K562 (cell line): ENCODE measurements around the gene ADRM1. TPM values are rescaled to one million over a fixed set of nuclear protein-coding genes. Genes with fewer than 3 reads are reported as not detected.

Source experiments
- BACH1 ChIP-seq: fragments of 200-800 bp; sonication (Bioruptor generic); IDR thresholded peaks from 2 replicates; pipeline ENCODE4 v1.6.1; 2016; ENCODE audit warnings: missing genetic modification characterization, missing compliant biosample characterization
- FOXK2 ChIP-seq, 2 experiments: fragments of 450-650 bp; IDR thresholded peaks in 1 of 2; conservative IDR thresholded peaks in 1 of 2; 2 replicates each; pipeline ENCODE4 v1.6.1; 2016; ENCODE audit warnings: low read depth in 2 of 2, mild to moderate bottlenecking in 1 of 2
- NR2C1 ChIP-seq, 2 experiments: fragments of 450-650 bp; IDR thresholded peaks; 2 replicates each; pipeline ENCODE4 v1.6.1; 2017; ENCODE audit warnings: mild to moderate bottlenecking in 2 of 2, antibody characterized with exemption in 1 of 2, inconsistent platforms in 1 of 2, missing compliant biosample characterization in 1 of 2, missing genetic modification characterization in 1 of 2
- SIN3B ChIP-seq: fragments of 450-650 bp; IDR thresholded peaks from 2 replicates; pipeline ENCODE4 v1.6.1; 2017; ENCODE audit warnings: low read depth, mild to moderate bottlenecking, moderate library complexity
- SNRNP70 ChIP-seq: fragments of 200-400 bp; formaldehyde crosslinking; optimal IDR thresholded peaks from 2 replicates; pipeline ENCODE3; 2017; ENCODE audit warnings: low read depth, low read length
- SP2 ChIP-seq: IDR thresholded peaks from 2 replicates; pipeline ENCODE4 v1.6.1; 2011; ENCODE audit warnings: mild to moderate bottlenecking, low read depth, low read length, moderate library complexity; ENCODE audit not compliant: poor library complexity, severe bottlenecking; ENCODE audit errors: extremely low read depth
- TAF15 ChIP-seq: fragments of 200-400 bp; formaldehyde crosslinking; IDR thresholded peaks from 2 replicates; pipeline ENCODE4 v1.6.1; 2017; ENCODE audit warnings: mild to moderate bottlenecking, low read depth, low read length, moderate library complexity
- XRCC3 ChIP-seq: fragments of 450-650 bp; IDR thresholded peaks from 2 replicates; pipeline ENCODE4 v1.6.1; 2017; ENCODE audit warnings: mild to moderate bottlenecking, moderate library complexity
- ZNF436 ChIP-seq: fragments of 250-450, 450-650 bp; sonication (Bioruptor Pico); formaldehyde crosslinking; IDR thresholded peaks from 2 replicates; pipeline ENCODE4 v1.7.0; 2020; ENCODE audit warnings: mild to moderate bottlenecking
- polyA plus RNA-seq, 8 experiments: library from polyadenylated mRNA; depleted of rRNA in 4 of 8; stranded (reverse) in 5 of 8; unstranded in 3 of 8; fragments of >200 nt; fragmentation: Nextera tagmentation in 2 of 8; fragmentation: Illumina TruSeq in 1 of 8; extraction: Ambion mirVana in 2 of 8; extraction: Trizol in 1 of 8; gene quantifications; 2 replicates each; pipeline versions ENCODE4 v1.2.1 to v1.2.3, GENCODE V29; 2011 to 2014; ENCODE audit warnings: inconsistent platforms in 1 of 8, missing spikeins in 1 of 8
- total RNA-seq, 7 experiments: library from RNA; depleted of rRNA in 6 of 7; stranded (reverse); fragments of >200 nt in 6 of 7; fragmentation: Illumina TruSeq in 2 of 7; extraction: Trizol in 2 of 7; gene quantifications; 2 replicates each; pipeline versions ENCODE4 v1.2.1 to v1.2.3, GENCODE V29; 2011 to 2021; ENCODE audit warnings: low replicate concordance in 1 of 7
- TF ChIP-seq, protein P1 (sequence below): fragments of 450-650 bp; IDR thresholded peaks from 2 replicates; pipeline ENCODE4 v1.7.1; 2018; ENCODE audit warnings: mild to moderate bottlenecking, low read depth; ENCODE audit not compliant: partially characterized antibody

ADRM1 gene
- total and polyA plus RNA-seq, 9 of the 15 experiments (the other 6 are each of a cell fraction or from before 2014, with no cell fraction given): 5.0 to 223 (median 67.4) TPM

DNA sequence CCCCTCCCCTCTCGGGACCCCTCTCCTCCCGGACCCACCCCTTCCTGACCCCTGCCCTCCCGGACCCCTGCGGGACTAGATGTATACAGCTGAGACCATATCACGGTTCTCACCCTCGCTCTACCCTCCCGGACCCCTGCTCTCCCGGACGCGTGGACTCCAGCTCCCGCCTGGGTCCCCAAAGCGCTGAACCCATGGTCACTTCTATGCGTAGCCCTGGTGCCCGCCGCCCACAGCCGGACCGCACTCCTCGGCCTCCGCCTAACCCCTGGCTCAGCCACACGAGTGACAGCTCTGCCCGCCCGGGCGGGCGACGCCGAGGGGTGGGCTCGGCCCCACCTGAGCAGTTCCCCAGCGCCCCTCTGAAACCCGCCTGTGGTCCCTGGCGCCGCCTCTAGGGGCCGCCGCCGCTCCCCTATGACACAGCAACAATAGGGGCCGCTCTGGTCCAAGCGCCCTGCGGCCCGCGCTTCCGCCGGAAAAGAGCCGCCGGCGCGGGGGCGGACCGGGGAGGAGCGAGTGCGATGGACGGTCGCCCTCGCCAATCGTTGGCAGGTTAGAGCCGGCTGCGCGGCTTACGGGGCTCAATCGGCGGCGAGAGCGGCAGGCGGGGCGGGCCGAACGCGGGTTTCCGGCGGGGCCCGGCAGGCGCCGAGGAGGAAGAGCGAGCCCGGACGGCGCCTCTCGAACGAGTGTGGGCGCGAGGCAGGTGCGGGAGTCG is at the start of gene ADRM1 (continued):
- peak; percentile 68 to 73; a peak in 3 of 4 replicates for TF ChIP-seq FOXK2 (conservative IDR thresholded peaks at IDR 0.05 in 1 of 2, IDR thresholded peaks at IDR 0.05 in 1 of 2; ENCODE audit: low read depth in 2 of 2)
- TF ChIP-seq XRCC3: no peak
- TF ChIP-seq SNRNP70: no peak
- peak; percentile 63 for TF ChIP-seq SIN3B
- TF ChIP-seq, protein P1, sequence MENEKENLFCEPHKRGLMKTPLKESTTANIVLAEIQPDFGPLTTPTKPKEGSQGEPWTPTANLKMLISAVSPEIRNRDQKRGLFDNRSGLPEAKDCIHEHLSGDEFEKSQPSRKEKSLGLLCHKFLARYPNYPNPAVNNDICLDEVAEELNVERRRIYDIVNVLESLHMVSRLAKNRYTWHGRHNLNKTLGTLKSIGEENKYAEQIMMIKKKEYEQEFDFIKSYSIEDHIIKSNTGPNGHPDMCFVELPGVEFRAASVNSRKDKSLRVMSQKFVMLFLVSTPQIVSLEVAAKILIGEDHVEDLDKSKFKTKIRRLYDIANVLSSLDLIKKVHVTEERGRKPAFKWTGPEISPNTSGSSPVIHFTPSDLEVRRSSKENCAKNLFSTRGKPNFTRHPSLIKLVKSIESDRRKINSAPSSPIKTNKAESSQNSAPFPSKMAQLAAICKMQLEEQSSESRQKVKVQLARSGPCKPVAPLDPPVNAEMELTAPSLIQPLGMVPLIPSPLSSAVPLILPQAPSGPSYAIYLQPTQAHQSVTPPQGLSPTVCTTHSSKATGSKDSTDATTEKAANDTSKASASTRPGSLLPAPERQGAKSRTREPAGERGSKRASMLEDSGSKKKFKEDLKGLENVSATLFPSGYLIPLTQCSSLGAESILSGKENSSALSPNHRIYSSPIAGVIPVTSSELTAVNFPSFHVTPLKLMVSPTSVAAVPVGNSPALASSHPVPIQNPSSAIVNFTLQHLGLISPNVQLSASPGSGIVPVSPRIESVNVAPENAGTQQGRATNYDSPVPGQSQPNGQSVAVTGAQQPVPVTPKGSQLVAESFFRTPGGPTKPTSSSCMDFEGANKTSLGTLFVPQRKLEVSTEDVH: peak; percentile 80
- no peak for TF ChIP-seq ZNF436 (CRISPR knock-in tag)
- TF ChIP-seq TAF15: no peak
- TF ChIP-seq NR2C1 (IDR thresholded peaks at IDR 0.05): no peak
- TF ChIP-seq NR2C1 (tag; IDR thresholded peaks at IDR 0.05): no peak
- peak; percentile 90 for TF ChIP-seq SP2
- TF ChIP-seq BACH1: no peak
- TF ChIP-seq, all 486 proteins: peak for 126
